Gastrocnemius medialis (tissue), 4 donors: Measurements from ENCODE around the gene PYGO2. TPM values are rescaled to one million over a fixed set of nuclear protein-coding genes. Genes with fewer than 3 reads are reported as not detected.

ENCODE experiments used
- ATAC-seq, 2 donors: fragments of 150-250 bp; one replicate each; pipeline ENCODE4 v1.9.1; 2016
- DNase-seq, 2 donors: peaks; one replicate each; pipeline ENCODE4 v3.0.0-alpha.2; 2019
- H3K27ac ChIP-seq, 4 donors: fragments of 200-600 bp; sonication (generic); 1 replicate in 1 of 4; 2 replicates in 3 of 4; pipeline ENCODE4 v1.5.1; 2016 to 2018; ENCODE audit warnings: mild to moderate bottlenecking in 2 of 4, moderate library complexity in 1 of 4
- H3K27me3 ChIP-seq, 3 donors: fragments of 200-600 bp; sonication (generic) in 2 of 3; 1 replicate in 1 of 3; 2 replicates in 2 of 3; pipeline versions ENCODE4 v1.5.1 to v1.6.0; 2016 to 2019; ENCODE audit warnings: mild to moderate bottlenecking in 1 of 3, moderate library complexity in 1 of 3
- H3K36me3 ChIP-seq, 2 donors: fragments of 200-600 bp; sonication (generic) in 1 of 2; one replicate each; pipeline ENCODE4 v1.5.1; 2017 to 2018
- H3K4me1 ChIP-seq, 2 donors: fragments of 200-600 bp; sonication (generic) in 1 of 2; one replicate each; pipeline ENCODE4 v1.5.1; 2016 to 2017; ENCODE audit warnings: mild to moderate bottlenecking in 2 of 2
- H3K4me3 ChIP-seq, 4 donors: fragments of 200-600 bp; sonication (generic) in 3 of 4; 1 replicate in 1 of 4; 2 replicates in 3 of 4; pipeline ENCODE4 v1.5.1; 2016 to 2019; ENCODE audit warnings: mild to moderate bottlenecking in 2 of 4
- H3K9me3 ChIP-seq, 3 donors: fragments of 200-600 bp; sonication (generic) in 2 of 3; 1 replicate in 1 of 3; 2 replicates in 2 of 3; pipeline ENCODE4 v1.5.1; 2016 to 2019
- POLR2A ChIP-seq, 2 donors: fragments of 450-650 bp; IDR thresholded peaks; one replicate each; pipeline ENCODE4 v1.6.1; 2017; ENCODE audit warnings: antibody characterized with exemption in 2 of 2, mild to moderate bottlenecking in 2 of 2, moderate library complexity in 2 of 2
- in situ Hi-C, 4 donors: fragments of 200-750 bp; cut with MboI; loops; one replicate each; pipeline versions ENCODE4 v1.15.0 to v1.8.0; 2017; ENCODE audit warnings: low sequenced_read_pairs in 4 of 4
- intact Hi-C: fragments of 100-400 bp; cut with DNase I; formaldehyde crosslinking; loops from one replicate; pipeline ENCODE4 v1.15.1; 2023; ENCODE audit warnings: low total_unique reads
- total RNA-seq, 4 donors: library from RNA; depleted of rRNA; stranded (reverse); fragments of >200 nt; gene quantifications; one replicate each; pipeline versions ENCODE4 v1.1.0 to v1.2.3, GENCODE V29; 2016
- TF ChIP-seq, protein P1 (sequence below), 5 experiments: fragments of 450-650 bp in 3 of 5; fragments of 200-600 bp in 2 of 5; sonication (generic) in 2 of 5; IDR thresholded peaks in 4 of 5; conservative IDR thresholded peaks in 1 of 5; 1 replicate in 4 of 5; 2 replicates in 1 of 5; pipeline ENCODE4 v1.5.1; 2016 to 2019; ENCODE audit warnings: antibody characterized with exemption in 5 of 5, mild to moderate bottlenecking in 3 of 5, moderate library complexity in 3 of 5

Gene PYGO2
- total RNA-seq, 4 donors from 2014 or later: 12.6 to 22.7 (median 17.8) TPM

- H3K27ac ChIP-seq: peak overlapping the region; percentile 93 to 96 (median 95)
- peak overlapping the region; percentile 45 to 64 (median 52) for H3K4me3 ChIP-seq
- TF ChIP-seq, protein P1, sequence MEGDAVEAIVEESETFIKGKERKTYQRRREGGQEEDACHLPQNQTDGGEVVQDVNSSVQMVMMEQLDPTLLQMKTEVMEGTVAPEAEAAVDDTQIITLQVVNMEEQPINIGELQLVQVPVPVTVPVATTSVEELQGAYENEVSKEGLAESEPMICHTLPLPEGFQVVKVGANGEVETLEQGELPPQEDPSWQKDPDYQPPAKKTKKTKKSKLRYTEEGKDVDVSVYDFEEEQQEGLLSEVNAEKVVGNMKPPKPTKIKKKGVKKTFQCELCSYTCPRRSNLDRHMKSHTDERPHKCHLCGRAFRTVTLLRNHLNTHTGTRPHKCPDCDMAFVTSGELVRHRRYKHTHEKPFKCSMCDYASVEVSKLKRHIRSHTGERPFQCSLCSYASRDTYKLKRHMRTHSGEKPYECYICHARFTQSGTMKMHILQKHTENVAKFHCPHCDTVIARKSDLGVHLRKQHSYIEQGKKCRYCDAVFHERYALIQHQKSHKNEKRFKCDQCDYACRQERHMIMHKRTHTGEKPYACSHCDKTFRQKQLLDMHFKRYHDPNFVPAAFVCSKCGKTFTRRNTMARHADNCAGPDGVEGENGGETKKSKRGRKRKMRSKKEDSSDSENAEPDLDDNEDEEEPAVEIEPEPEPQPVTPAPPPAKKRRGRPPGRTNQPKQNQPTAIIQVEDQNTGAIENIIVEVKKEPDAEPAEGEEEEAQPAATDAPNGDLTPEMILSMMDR (IDR thresholded peaks at IDR 0.05 in 4 of 5, conservative IDR thresholded peaks at IDR 0.05 in 1 of 5): no peak
- no peak for TF ChIP-seq POLR2A (IDR thresholded peaks at IDR 0.05)
- no peaks in the 10 kb centered on the region for H3K27me3 ChIP-seq
- DNase-seq: peak; percentile 57 to 74
- H3K9me3 ChIP-seq: no peaks in the 10 kb centered on the region
- H3K36me3 ChIP-seq: peaks cover 0 to 21% of the 10 kb centered on the region in 2 donors
- H3K4me1 ChIP-seq: peaks cover 51 to 54% of the 10 kb centered on the region in 2 donors
- in situ Hi-C loops (loop anchor here in 1 of 4 donors (25.0 kb wide), 1 partner anchor 91 kb away; the partner anchor contains the start of genes ADAM15 and EFNA4), intact Hi-C loops (loop anchor here (5.0 kb wide), 2 partner anchors 81 to 116 kb away; partner anchors contain the start of gene ADAM15)
- no peak for ATAC-seq
Measured at GRCh38 chr1:154971341-154971998, 9.9 kb upstream of the PYGO2 start.

GRCh38 chr1:154970631-154971340 is 9.2 kb upstream of the PYGO2 start, which contains the start of gene SHC1:
SHC1 (minus strand) TSS chr1:154970747; CDS start chr1:154970526, 221 bp downstream.
- peaks cover 0 to 27% of the 10 kb centered on the region in 2 donors for H3K36me3 ChIP-seq
- H3K27me3 ChIP-seq: no peaks in the 10 kb centered on the region
- H3K27ac ChIP-seq: peak within 1 kb of the TSS; percentile 93 to 96 (median 95)
- ATAC-seq (peak; percentile 52 to 53), DNase-seq (peak; percentile 93 to 95)
- in situ Hi-C loops (loop anchor here in 1 of 4 donors (25.0 kb wide), 1 partner anchor 92 kb away; the partner anchor contains the start of genes ADAM15 and EFNA4), intact Hi-C loops (loop anchor here (5.0 kb wide), 2 partner anchors 82 to 117 kb away; partner anchors contain the start of gene ADAM15)
- peak within 1 kb of the TSS; percentile 45 to 64 (median 52) for H3K4me3 ChIP-seq
- peaks cover 44 to 47% of the 10 kb centered on the region in 2 donors for H3K4me1 ChIP-seq
- TF ChIP-seq, protein P1 (IDR thresholded peaks at IDR 0.05 in 4 of 5, conservative IDR thresholded peaks at IDR 0.05 in 1 of 5): no peak
- TF ChIP-seq POLR2A (IDR thresholded peaks at IDR 0.05): peak; percentile 85 to 89
- no peaks in the 10 kb centered on the region for H3K9me3 ChIP-seq

DNA sequence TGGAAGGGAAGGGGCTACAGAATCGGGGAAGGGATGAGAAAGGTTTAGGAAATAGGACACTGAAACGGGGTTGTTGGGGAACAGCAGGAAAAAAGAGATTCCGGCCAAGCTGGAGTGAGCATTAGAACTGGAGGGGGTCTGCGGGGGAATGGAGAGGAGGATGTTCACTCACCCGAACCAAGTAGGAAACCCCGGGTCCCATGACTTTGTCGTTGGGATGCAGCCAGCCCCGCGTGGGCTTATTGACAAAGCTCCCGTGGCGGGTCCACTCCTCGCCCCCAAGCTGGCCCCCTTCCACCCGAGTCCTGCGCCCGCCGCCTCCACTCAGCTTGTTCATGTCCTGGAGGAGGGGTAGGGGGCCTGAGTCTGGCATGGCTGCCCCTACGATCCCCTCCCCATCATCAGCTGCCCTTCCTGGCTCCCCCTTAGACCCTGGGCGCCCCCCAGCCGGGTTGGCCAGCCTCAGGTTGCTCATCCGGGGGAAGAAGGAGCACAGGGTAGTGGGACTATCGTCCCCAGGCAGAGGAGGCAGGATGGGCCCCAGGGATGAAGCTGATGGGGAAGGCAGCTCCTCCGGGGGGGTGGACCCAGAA is 8.4 kb upstream of the PYGO2 start:
- H3K36me3 ChIP-seq: peaks cover 0 to 36% of the 10 kb centered on the region in 2 donors
- intact Hi-C loops: loop anchor here (5.0 kb wide), 2 partner anchors 82 to 117 kb away; partner anchors contain the start of gene ADAM15
- peak in 1 of 2 donors; percentile 43 for DNase-seq
- peak overlapping the region; percentile 45 to 64 (median 52) for H3K4me3 ChIP-seq
- no peaks in the 10 kb centered on the region for H3K27me3 ChIP-seq
- peak overlapping the region; percentile 93 to 96 (median 95) for H3K27ac ChIP-seq
- no peak for TF ChIP-seq POLR2A (IDR thresholded peaks at IDR 0.05)
- TF ChIP-seq, protein P1 (IDR thresholded peaks at IDR 0.05 in 4 of 5, conservative IDR thresholded peaks at IDR 0.05 in 1 of 5): no peak
- peaks cover 38 to 42% of the 10 kb centered on the region in 2 donors for H3K4me1 ChIP-seq
- no peaks in the 10 kb centered on the region for H3K9me3 ChIP-seq
- in situ Hi-C loops: loop anchor here in 3 of 4 donors (10.0 to 25.0 kb wide), 2 partner anchors 45 to 92 kb away; partner anchors contain the start of genes ADAM15 (in 1 of the 3) and EFNA4 (in 1 of the 3)
- no peak for ATAC-seq

DNA sequence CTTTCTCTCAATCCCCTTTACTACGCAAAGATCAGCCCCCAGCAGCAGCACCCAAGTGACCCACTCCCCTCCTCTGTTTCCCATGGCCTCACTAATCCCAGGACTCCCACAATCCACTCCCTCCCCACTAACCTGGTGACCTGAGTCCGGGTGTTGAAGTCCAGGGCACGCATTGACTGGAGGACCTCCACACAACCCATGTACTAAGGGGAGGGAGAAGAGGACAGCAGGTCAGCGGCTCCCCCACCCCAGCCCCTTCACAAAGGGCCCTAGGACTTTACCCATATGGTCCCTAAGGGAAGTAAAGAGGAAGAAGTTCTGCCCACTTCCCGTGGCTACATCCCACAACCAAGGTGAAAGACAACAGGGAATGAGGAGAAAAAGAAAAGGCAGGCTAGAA is 7.7 kb upstream of the PYGO2 start:
- Histone ChIP-seq H3K4me3 (peak overlapping the region in 2 of 4 donors; percentile 45 to 54), H3K27ac (peak overlapping the region; percentile 93 to 96 (median 95)), H3K4me1 (peaks cover 38 to 39% of the 10 kb centered on the region in 2 donors), H3K27me3 (no peaks in the 10 kb centered on the region), H3K36me3 (peaks cover 0 to 43% of the 10 kb centered on the region in 2 donors), H3K9me3 (no peaks in the 10 kb centered on the region)
- ATAC-seq (no peak), DNase-seq (no peak)
- TF ChIP-seq, protein P1 (IDR thresholded peaks at IDR 0.05 in 4 of 5, conservative IDR thresholded peaks at IDR 0.05 in 1 of 5): no peak
- TF ChIP-seq POLR2A (IDR thresholded peaks at IDR 0.05): no peak
- in situ Hi-C loops (loop anchor here in 3 of 4 donors (10.0 to 25.0 kb wide), 2 partner anchors 46 to 93 kb away; partner anchors contain the start of genes ADAM15 (in 1 of the 3) and EFNA4 (in 1 of the 3)), intact Hi-C loops (no loop called here)
